ENCODE measurements around the gene WASHC3. TPM values are rescaled to one million over a fixed set of nuclear protein-coding genes. Genes with fewer than 3 reads are reported as not detected.
"Not testable (repeated sequence)": the region's sequence is repeated elsewhere in the genome, so short reads cannot be mapped to it uniquely, and the experiment has no call there.

Gene WASHC3
- total RNA-seq, 1 donor from 2014 or later, result 93.2 TPM

GRCh38 chr12:102050660-102051430, 10.9 kb downstream of the WASHC3 start:
- DNase-seq (ENCODE audit: low spot score), result no peak

GRCh38 chr12:102043928-102044327, 17.9 kb downstream of the WASHC3 start:
- no peak for DNase-seq (ENCODE audit: low spot score)

- no peak for DNase-seq (ENCODE audit: low spot score)
These were observed 27.6 kb downstream of the WASHC3 start for GRCh38 chr12:102033991-102034745.

- no peak for DNase-seq (ENCODE audit: low spot score)
These were observed 29.9 kb downstream of the WASHC3 start for GRCh38 chr12:102031852-102032251.

GRCh38 chr12:102029141-102029540, 32.6 kb downstream of the WASHC3 start:
- DNase-seq (ENCODE audit: low spot score), result no peak

GRCh38 chr12:102026728-102027127, 35.1 kb downstream of the WASHC3 start:
- no peak for DNase-seq (ENCODE audit: low spot score)

- no peak for DNase-seq (ENCODE audit: low spot score)
These were observed 37.0 kb downstream of the WASHC3 start for GRCh38 chr12:102024765-102025164.

- no peak for DNase-seq (ENCODE audit: low spot score)
These were observed 38.4 kb downstream of the WASHC3 start for GRCh38 chr12:102023343-102023930.

- DNase-seq (ENCODE audit: low spot score), result no peak
These were observed 39.5 kb downstream of the WASHC3 start for GRCh38 chr12:102022286-102022685.

GRCh38 chr12:102021540-102022246, 40.1 kb downstream of the WASHC3 start:
- DNase-seq (ENCODE audit: low spot score), result no peak

GRCh38 chr12:102018607-102019006, 43.2 kb downstream of the WASHC3 start:
- DNase-seq (ENCODE audit: low spot score), result not testable (repeated sequence)

- no peak for DNase-seq (ENCODE audit: low spot score)
These were observed 45.3 kb downstream of the WASHC3 start for GRCh38 chr12:102016472-102016871.

GRCh38 chr12:102010265-102010994, 51.4 kb downstream of the WASHC3 start:
- DNase-seq (ENCODE audit: low spot score), result no peak

- no peak for DNase-seq (ENCODE audit: low spot score)
These were observed 52.0 kb downstream of the WASHC3 start for GRCh38 chr12:102009796-102010195.

GRCh38 chr12:102008615-102009126, 53.1 kb downstream of the WASHC3 start:
- DNase-seq (ENCODE audit: low spot score), result no peak

- DNase-seq (ENCODE audit: low spot score), result no peak
These were observed 56.5 kb downstream of the WASHC3 start for GRCh38 chr12:102005256-102005655.

GRCh38 chr12:101997102-101997501, 64.7 kb downstream of the WASHC3 start:
- DNase-seq (ENCODE audit: low spot score), result no peak

- DNase-seq (ENCODE audit: low spot score), result no peak
These were observed 66.1 kb downstream of the WASHC3 start for GRCh38 chr12:101995684-101996083.

GRCh38 chr12:101992091-101992490, 69.7 kb downstream of the WASHC3 start:
- DNase-seq (ENCODE audit: low spot score), result no peak

GRCh38 chr12:101982307-101982706, 79.5 kb downstream of the WASHC3 start:
- no peak for DNase-seq (ENCODE audit: low spot score)

- no peak for DNase-seq (ENCODE audit: low spot score)
These were observed 79.9 kb downstream of the WASHC3 start for GRCh38 chr12:101981868-101982267.

Measured in umbilical cord (tissue), 2 donors.